B cell (primary cell): ENCODE measurements around the gene ZMIZ1. TPM values are rescaled to one million over a fixed set of nuclear protein-coding genes. Genes with fewer than 3 reads are reported as not detected.

Source experiments
- ATAC-seq: fragments of 200-7000 bp; cut with Tn5 transposase; one replicate; pipeline ENCODE4 v1.10.0; 2021; ENCODE audit warnings: low read depth, mild to moderate bottlenecking, moderate number of reproducible peaks, moderate library complexity
- CTCF ChIA-PET: fragments of 350-600 bp; sonication (Branson Sonifier 250); formaldehyde crosslinking; loops from one replicate; lab custom pipeline; 2021; ENCODE audit warnings: antibody characterized with exemption, inconsistent platforms; lab: Charles Lee
- POLR2A ChIA-PET: fragments of 350-600 bp; sonication (Branson Sonifier 250); formaldehyde crosslinking; loops from one replicate; lab custom pipeline; 2021; ENCODE audit warnings: antibody characterized with exemption; lab: Charles Lee
- DNase-seq: peaks from one replicate; pipeline ENCODE4 v3.0.0; 2013
- H2AFZ ChIP-seq: 2 replicates; pipeline ENCODE4 v1.6.1; 2012; ENCODE audit warnings: mild to moderate bottlenecking, low read depth, low read length; ENCODE audit not compliant: insufficient read depth, poor library complexity, severe bottlenecking
- H3K27ac ChIP-seq, 2 donors: 1 replicate in 1 of 2; 2 replicates in 1 of 2; pipeline ENCODE4 v1.5.1; 2012 to 2013; ENCODE audit warnings: low read length in 2 of 2, mild to moderate bottlenecking in 2 of 2, moderate library complexity in 1 of 2
- H3K27me3 ChIP-seq, 4 experiments: fragments of 200-600 bp in 1 of 4; sonication (generic) in 1 of 4; replicated peaks in 1 of 4; 1 replicate in 2 of 4; 2 replicates in 2 of 4; pipeline versions ENCODE4 v1.6.1 to v1.7.0; 2013 to 2016; ENCODE audit warnings: low read length in 3 of 4, mild to moderate bottlenecking in 2 of 4, mixed read lengths in 1 of 4, moderate library complexity in 1 of 4; ENCODE audit not compliant: insufficient read depth in 4 of 4, control insufficient read depth in 3 of 4; ENCODE audit errors: control extremely low read depth in 1 of 4
- H3K36me3 ChIP-seq, 2 experiments: replicated peaks in 1 of 2; 1 replicate in 1 of 2; 2 replicates in 1 of 2; pipeline versions ENCODE4 v1.6.1 to v1.7.1; 2013; ENCODE audit warnings: low read length in 1 of 2; ENCODE audit not compliant: insufficient read depth in 2 of 2, control insufficient read depth in 1 of 2; ENCODE audit errors: control extremely low read depth in 1 of 2, extremely low read depth in 1 of 2
- H3K4me1 ChIP-seq, 2 donors: fragments of 200-600 bp in 1 of 2; sonication (generic) in 1 of 2; 1 replicate in 1 of 2; 2 replicates in 1 of 2; pipeline versions ENCODE4 v1.5.1 to v1.6.1; 2013 to 2017; ENCODE audit warnings: low read length in 2 of 2; ENCODE audit not compliant: control insufficient read depth in 2 of 2, insufficient read depth in 2 of 2
- H3K4me2 ChIP-seq: replicated peaks from 2 replicates; pipeline ENCODE3; 2012; ENCODE audit warnings: mild to moderate bottlenecking, low read depth, low read length; ENCODE audit not compliant: poor library complexity, severe bottlenecking
- H3K4me3 ChIP-seq, 5 experiments: fragments of 200-600 bp in 1 of 5; sonication (generic) in 1 of 5; 1 replicate in 3 of 5; 2 replicates in 2 of 5; pipeline versions ENCODE4 v1.5.1 to v1.7.0; 2011 to 2016; ENCODE audit warnings: low read length in 4 of 5, mild to moderate bottlenecking in 4 of 5, low read depth in 2 of 5, control low read depth in 1 of 5, moderate library complexity in 1 of 5; ENCODE audit not compliant: insufficient read depth in 1 of 5; ENCODE audit errors: control extremely low read depth in 1 of 5, extremely low read depth in 1 of 5
- H3K79me2 ChIP-seq: fragments of 200-600 bp; sonication (generic); one replicate; pipeline ENCODE4 v1.6.0; 2016; ENCODE audit warnings: low read length; ENCODE audit not compliant: control insufficient read depth, insufficient read depth
- H3K9ac ChIP-seq: fragments of 200-600 bp; sonication (generic); 2 replicates; pipeline ENCODE4 v1.6.1; 2017; ENCODE audit warnings: mild to moderate bottlenecking, low read length, moderate library complexity
- H3K9me3 ChIP-seq, 3 donors: one replicate each; pipeline versions ENCODE4 v1.6.1 to v1.7.1; 2013; ENCODE audit warnings: low read length in 2 of 3; ENCODE audit not compliant: control insufficient read depth in 2 of 3, insufficient read depth in 1 of 3; ENCODE audit errors: control extremely low read depth in 1 of 3
- H4K20me1 ChIP-seq: 2 replicates; pipeline ENCODE4 v1.6.0; 2012; ENCODE audit warnings: mild to moderate bottlenecking, low read length; ENCODE audit not compliant: insufficient read depth, control insufficient read depth, poor library complexity, severe bottlenecking
- H3K27ac Mint-ChIP-seq: one replicate; pipeline ENCODE4 v1.8.0; 2021; ENCODE audit warnings: mixed read lengths
- H3K27me3 Mint-ChIP-seq: one replicate; pipeline ENCODE4 v1.8.0; 2021; ENCODE audit warnings: mixed read lengths
- H3K4me1 Mint-ChIP-seq: one replicate; pipeline ENCODE4 v1.8.0; 2021; ENCODE audit warnings: mixed read lengths
- H3K4me3 Mint-ChIP-seq: one replicate; pipeline ENCODE4 v1.8.0; 2021; ENCODE audit warnings: mixed read lengths
- H3K9me3 Mint-ChIP-seq: one replicate; pipeline ENCODE4 v1.8.0; 2022; ENCODE audit warnings: mixed read lengths; ENCODE audit not compliant: insufficient read depth
- EZH2 ChIP-seq: IDR thresholded peaks from 2 replicates; pipeline ENCODE4 v1.6.1; 2012; ENCODE audit warnings: borderline replicate concordance, low read depth, mild to moderate bottlenecking, moderate library complexity, low read length; ENCODE audit not compliant: insufficient read depth, poor library complexity, severe bottlenecking
- WGBS: methylation state at CpG from one replicate; pipeline ENCODE4 v1.1.5; 2013; ENCODE audit warnings: missing lambda C conversion rate; ENCODE audit not compliant: insufficient coverage; 5-methylcytosine and 5-hydroxymethylcytosine counted together
- intact Hi-C: fragments of 100-400 bp; cut with micrococcal nuclease; formaldehyde crosslinking; loops from one replicate; pipeline ENCODE4 v1.10.0; 2022
- polyA plus RNA-seq: library from polyadenylated mRNA; depleted of rRNA; stranded (reverse); fragments of >200 nt; gene quantifications from 2 replicates; pipeline ENCODE4 v1.2.3, GENCODE V29; 2012
- total RNA-seq, 2 donors: library from RNA; stranded (reverse); fragments of 120-200 nt in 1 of 2; gene quantifications; 1 replicate in 1 of 2; 2 replicates in 1 of 2; pipeline versions ENCODE4 v1.2.3 to v1.2.4, GENCODE V29; 2013 to 2022
- TF ChIP-seq, protein P1 (sequence below): fragments of 200-600 bp; IDR thresholded peaks from one replicate; pipeline ENCODE4 v1.8.0; 2022; ENCODE audit warnings: antibody characterized with exemption, mild to moderate bottlenecking

Gene ZMIZ1
- total and polyA plus RNA-seq, 2 donors (not counting 1 experiment from before 2014, with no cell fraction given), result 14.3 to 64.9 TPM

DNA sequence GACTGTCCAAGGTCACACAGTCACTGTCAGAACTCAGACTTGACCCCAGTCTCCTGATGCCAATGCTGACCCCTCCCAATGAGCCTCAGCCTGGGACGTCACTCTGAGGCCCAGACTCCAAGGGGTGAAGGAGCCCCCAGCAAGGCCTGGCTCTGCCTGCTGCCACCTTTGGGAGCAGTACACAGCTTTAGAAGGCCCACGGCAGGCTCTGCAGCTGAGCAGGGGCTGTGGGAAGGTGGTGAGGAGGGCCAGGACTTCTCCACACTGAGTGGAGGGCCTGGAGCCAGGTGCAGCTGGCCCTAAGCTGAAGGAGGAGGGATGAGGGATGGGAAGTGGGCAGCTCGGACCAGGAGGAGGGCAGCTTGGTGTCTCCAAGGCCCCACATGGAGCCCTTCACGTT, 23.9 kb upstream of the ZMIZ1 start:
- ATAC-seq (no peak), DNase-seq (no peak)
- POLR2A ChIA-PET, result no interaction called here
- 74% methylated on average over 3 of the region's 4 CpGs for WGBS
- H3K36me3 ChIP-seq, result no peaks in the 10 kb centered on the region
- no peaks in the 10 kb centered on the region for H4K20me1 ChIP-seq
- H2AFZ ChIP-seq, result no peak overlapping the region
- intact Hi-C loops, result no loop called here
- no peaks in the 10 kb centered on the region for H3K9me3 ChIP-seq
- Mint-ChIP-seq H3K27me3 (peaks cover 7% of the 10 kb centered on the region), H3K4me3 (no peak overlapping the region), H3K27ac (no peak overlapping the region), H3K9me3 (no peaks in the 10 kb centered on the region), H3K4me1 (peaks cover 16% of the 10 kb centered on the region)
- no peak overlapping the region for H3K4me3 ChIP-seq
- no peak overlapping the region for H3K27ac ChIP-seq
- no peaks in the 10 kb centered on the region for H3K79me2 ChIP-seq
- H3K4me1 ChIP-seq, result peaks cover 19 to 27% of the 10 kb centered on the region in 2 donors
- H3K4me2 ChIP-seq, result no peak overlapping the region
- CTCF ChIA-PET, result interaction anchor here (0.7 kb wide), 1 partner anchor 17 kb away, joined by 4 read pairs; no protein-coding TSS in a partner anchor
- H3K9ac ChIP-seq, result no peak overlapping the region
- TF ChIP-seq, protein P1, sequence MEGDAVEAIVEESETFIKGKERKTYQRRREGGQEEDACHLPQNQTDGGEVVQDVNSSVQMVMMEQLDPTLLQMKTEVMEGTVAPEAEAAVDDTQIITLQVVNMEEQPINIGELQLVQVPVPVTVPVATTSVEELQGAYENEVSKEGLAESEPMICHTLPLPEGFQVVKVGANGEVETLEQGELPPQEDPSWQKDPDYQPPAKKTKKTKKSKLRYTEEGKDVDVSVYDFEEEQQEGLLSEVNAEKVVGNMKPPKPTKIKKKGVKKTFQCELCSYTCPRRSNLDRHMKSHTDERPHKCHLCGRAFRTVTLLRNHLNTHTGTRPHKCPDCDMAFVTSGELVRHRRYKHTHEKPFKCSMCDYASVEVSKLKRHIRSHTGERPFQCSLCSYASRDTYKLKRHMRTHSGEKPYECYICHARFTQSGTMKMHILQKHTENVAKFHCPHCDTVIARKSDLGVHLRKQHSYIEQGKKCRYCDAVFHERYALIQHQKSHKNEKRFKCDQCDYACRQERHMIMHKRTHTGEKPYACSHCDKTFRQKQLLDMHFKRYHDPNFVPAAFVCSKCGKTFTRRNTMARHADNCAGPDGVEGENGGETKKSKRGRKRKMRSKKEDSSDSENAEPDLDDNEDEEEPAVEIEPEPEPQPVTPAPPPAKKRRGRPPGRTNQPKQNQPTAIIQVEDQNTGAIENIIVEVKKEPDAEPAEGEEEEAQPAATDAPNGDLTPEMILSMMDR, result no peak
- no peak for TF ChIP-seq EZH2
- H3K27me3 ChIP-seq, result peaks cover 0 to 4% (median 0%) of the 10 kb centered on the region in 4 experiments

DNA sequence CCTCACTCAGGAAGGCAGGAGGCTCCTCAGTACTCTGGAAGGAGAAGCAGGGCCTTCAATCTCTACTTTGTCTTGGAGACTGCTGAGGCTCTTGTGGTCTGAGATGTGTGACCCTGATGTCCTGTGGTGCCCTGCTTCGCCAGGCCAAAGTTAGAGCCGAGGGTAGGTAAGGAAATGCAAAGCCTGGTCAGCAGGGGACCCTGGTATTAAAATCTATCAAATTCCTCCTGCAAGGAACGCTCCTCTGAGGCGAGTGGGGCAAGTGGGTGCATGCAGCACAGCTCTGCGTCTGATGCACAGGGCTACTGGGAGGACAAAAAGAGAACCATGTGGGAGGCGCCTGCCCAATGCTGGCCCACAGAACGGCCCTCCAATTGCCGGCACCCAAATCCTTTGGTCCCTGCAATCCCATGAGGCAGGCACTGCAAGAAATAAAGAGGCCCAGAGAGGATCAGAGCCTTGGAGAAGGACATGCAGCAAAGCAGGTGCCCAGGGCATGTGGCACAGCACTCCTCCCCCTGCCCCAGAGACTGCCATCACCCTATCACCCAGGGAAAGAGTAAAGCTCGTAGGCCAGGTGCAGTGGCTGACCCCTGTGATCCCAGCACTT, 23.1 kb upstream of the ZMIZ1 start:
- Histone ChIP-seq H3K4me3 (no peak overlapping the region), H3K4me2 (no peak overlapping the region), H2AFZ (no peak overlapping the region), H4K20me1 (no peaks in the 10 kb centered on the region), H3K27me3 (peaks cover 0 to 4% (median 0%) of the 10 kb centered on the region in 4 experiments), H3K4me1 (peaks cover 19 to 27% of the 10 kb centered on the region in 2 donors), H3K27ac (no peak overlapping the region), H3K36me3 (no peaks in the 10 kb centered on the region), H3K79me2 (no peaks in the 10 kb centered on the region), H3K9me3 (no peaks in the 10 kb centered on the region), H3K9ac (no peak overlapping the region)
- no peak for DNase-seq
- peaks cover 7% of the 10 kb centered on the region for H3K27me3 Mint-ChIP-seq
- intact Hi-C loops, result no loop called here
- peaks cover 16% of the 10 kb centered on the region for H3K4me1 Mint-ChIP-seq
- TF ChIP-seq, protein P1, result no peak
- no peak for TF ChIP-seq EZH2
- POLR2A ChIA-PET, result no interaction called here
- CTCF ChIA-PET, result interaction anchor here (0.5 kb wide), 1 partner anchor 1292 kb away, joined by 4 read pairs; no protein-coding TSS in a partner anchor
- ATAC-seq, result no peak
- WGBS, result 91% methylated on average over 8 of the region's 9 CpGs
- no peak overlapping the region for H3K4me3 Mint-ChIP-seq
- H3K9me3 Mint-ChIP-seq, result no peaks in the 10 kb centered on the region
- no peak overlapping the region for H3K27ac Mint-ChIP-seq
